T-cell (primary cell): ENCODE measurements around the gene PRKN. TPM values are rescaled to one million over a fixed set of nuclear protein-coding genes. Genes with fewer than 3 reads are reported as not detected.

Experiments used
- ATAC-seq, 4 experiments: fragments of 200-7000 bp in 3 of 4; fragments of 150-1000 bp in 1 of 4; cut with Tn5 transposase; replicated peaks in 1 of 4; 1 replicate in 3 of 4; 2 replicates in 1 of 4; pipeline ENCODE4 v1.10.0; 2021; ENCODE audit warnings: moderate library complexity in 3 of 4, mild to moderate bottlenecking in 2 of 4, moderate number of reproducible peaks in 1 of 4
- CTCF ChIA-PET, 2 donors: fragments of 300-600 bp; sonication (Branson Sonifier 250); formaldehyde crosslinking; loops; one replicate each; lab custom pipeline; 2022; ENCODE audit warnings: antibody characterized with exemption in 2 of 2; lab: Charles Lee
- POLR2A ChIA-PET, 2 donors: fragments of 300-600 bp; sonication (Branson Sonifier 250); formaldehyde crosslinking; loops; one replicate each; lab custom pipeline; 2022; ENCODE audit warnings: antibody characterized with exemption in 2 of 2; lab: Charles Lee
- DNase-seq, 35 experiments: peaks; one replicate each; pipeline versions ENCODE4 v3.0.0 to v3.0.0-alpha.2; 2013 to 2023
- H3K27ac ChIP-seq: one replicate; pipeline ENCODE4 v1.5.1; 2013; ENCODE audit warnings: low read length
- H3K27me3 ChIP-seq, 2 experiments: replicated peaks in 1 of 2; 1 replicate in 1 of 2; 2 replicates in 1 of 2; pipeline versions ENCODE4 v1.6.1 to v1.7.0; 2013; ENCODE audit warnings: low read length in 1 of 2, mixed read lengths in 1 of 2; ENCODE audit not compliant: control insufficient read depth in 2 of 2, insufficient read depth in 2 of 2; ENCODE audit errors: extremely low read depth in 1 of 2
- H3K36me3 ChIP-seq, 2 donors: 1 replicate in 1 of 2; 2 replicates in 1 of 2; pipeline versions ENCODE4 v1.6.1 to v1.7.0; 2013; ENCODE audit warnings: low read length in 1 of 2; ENCODE audit not compliant: control insufficient read depth in 2 of 2, insufficient read depth in 1 of 2; ENCODE audit errors: extremely low read depth in 1 of 2
- H3K4me1 ChIP-seq, 2 experiments: 1 replicate in 1 of 2; 2 replicates in 1 of 2; pipeline versions ENCODE4 v1.6.1 to v1.7.0; 2013; ENCODE audit warnings: low read length in 2 of 2, mixed read lengths in 1 of 2; ENCODE audit not compliant: insufficient read depth in 2 of 2, control insufficient read depth in 1 of 2; ENCODE audit errors: extremely low read depth in 1 of 2
- H3K4me3 ChIP-seq, 2 donors: 1 replicate in 1 of 2; 2 replicates in 1 of 2; pipeline versions ENCODE4 v1.5.1 to v1.7.0; 2013; ENCODE audit warnings: mild to moderate bottlenecking in 2 of 2, low read length in 1 of 2, moderate library complexity in 1 of 2; ENCODE audit not compliant: control insufficient read depth in 1 of 2; ENCODE audit errors: extremely low read depth in 1 of 2
- H3K9me3 ChIP-seq: 2 replicates; pipeline ENCODE4 v1.7.0; 2013
- H3K27ac Mint-ChIP-seq, 2 donors: one replicate each; pipeline ENCODE4 v1.8.0; 2020 to 2021; ENCODE audit warnings: mild to moderate bottlenecking in 2 of 2, mixed read lengths in 2 of 2
- H3K27me3 Mint-ChIP-seq, 2 donors: one replicate each; pipeline ENCODE4 v1.8.0; 2021 to 2022; ENCODE audit warnings: mixed read lengths in 2 of 2
- H3K36me3 Mint-ChIP-seq: one replicate; pipeline ENCODE4 v1.8.0; 2021; ENCODE audit warnings: mixed read lengths
- H3K4me1 Mint-ChIP-seq, 3 donors: one replicate each; pipeline ENCODE4 v1.8.0; 2020 to 2022; ENCODE audit warnings: mixed read lengths in 3 of 3, mild to moderate bottlenecking in 1 of 3
- H3K4me3 Mint-ChIP-seq, 3 donors: one replicate each; pipeline ENCODE4 v1.8.0; 2020 to 2022; ENCODE audit warnings: mild to moderate bottlenecking in 3 of 3, mixed read lengths in 3 of 3, moderate library complexity in 3 of 3
- H3K9me3 Mint-ChIP-seq, 3 donors: one replicate each; pipeline ENCODE4 v1.8.0; 2020 to 2022; ENCODE audit warnings: mixed read lengths in 3 of 3
- WGBS: methylation state at CpG from one replicate; pipeline ENCODE4 v1.1.5; 2013; ENCODE audit warnings: missing lambda C conversion rate; ENCODE audit not compliant: insufficient coverage; 5-methylcytosine and 5-hydroxymethylcytosine counted together
- total RNA-seq, 35 experiments: library from RNA in 6 of 35; stranded (reverse) in 6 of 35; fragments of 120-200 nt in 1 of 35; gene quantifications; one replicate each; pipeline versions ENCODE4 v1.2.1 to v1.2.4 and lab custom pipeline; 2013 to 2026

PRKN gene
- total RNA-seq, 5 donors from 2014 or later (not counting 1 experiment from before 2014, with no cell fraction given) = 3.4 to 7.7 (median 6.1) TPM

GRCh38 chr6:162670345-162670744, 57.2 kb downstream of the PRKN start:
- Mint-ChIP-seq H3K4me1 (no peaks in the 10 kb centered on the region), H3K27ac (no peak overlapping the region), H3K27me3 (no peaks in the 10 kb centered on the region), H3K9me3 (peaks cover 2 to 10% (median 7%) of the 10 kb centered on the region in 3 donors), H3K36me3 (peaks cover 15% of the 10 kb centered on the region), H3K4me3 (no peak overlapping the region)
- no peak overlapping the region for H3K27ac ChIP-seq
- WGBS = no CpG with 5 or more reads among the region's 3 CpGs
- H3K36me3 ChIP-seq = no peaks in the 10 kb centered on the region
- CTCF ChIA-PET = no interaction called here
- DNase-seq (no peak), ATAC-seq (no peak)
- H3K4me1 ChIP-seq = no peaks in the 10 kb centered on the region
- no peaks in the 10 kb centered on the region for H3K9me3 ChIP-seq
- no peak overlapping the region for H3K4me3 ChIP-seq
- POLR2A ChIA-PET = no interaction called here
- H3K27me3 ChIP-seq = no peaks in the 10 kb centered on the region

- H3K9me3 Mint-ChIP-seq = peaks cover 7 to 18% (median 11%) of the 10 kb centered on the region in 3 donors
Measured at GRCh38 chr6:162666246-162666645, 61.3 kb downstream of the PRKN start.

GRCh38 chr6:162653808-162654207, 73.8 kb downstream of the PRKN start:
- no CpG with 5 or more reads among the region's 2 CpGs for WGBS
- H3K4me1 Mint-ChIP-seq = peaks cover 0 to 4% (median 0%) of the 10 kb centered on the region in 3 donors
- H3K9me3 ChIP-seq = no peaks in the 10 kb centered on the region
- CTCF ChIA-PET = no interaction called here
- no peaks in the 10 kb centered on the region for H3K4me1 ChIP-seq
- H3K4me3 Mint-ChIP-seq = no peak overlapping the region
- peaks cover 0 to 6% (median 0%) of the 10 kb centered on the region in 3 donors for H3K9me3 Mint-ChIP-seq
- no peak for DNase-seq
- H3K36me3 Mint-ChIP-seq = no peaks in the 10 kb centered on the region
- ATAC-seq = no peak
- H3K4me3 ChIP-seq = no peak overlapping the region
- no peaks in the 10 kb centered on the region for H3K27me3 Mint-ChIP-seq
- H3K27ac Mint-ChIP-seq = no peak overlapping the region
- no peak overlapping the region for H3K27ac ChIP-seq
- POLR2A ChIA-PET = no interaction called here
- H3K36me3 ChIP-seq = no peaks in the 10 kb centered on the region
- no peaks in the 10 kb centered on the region for H3K27me3 ChIP-seq

More at GRCh38 chr6:162666246-162666645, 61.3 kb downstream of the PRKN start:
- ChIA-PET POLR2A (no interaction called here), CTCF (no interaction called here)
- Mint-ChIP-seq H3K4me1 (no peaks in the 10 kb centered on the region), H3K27me3 (no peaks in the 10 kb centered on the region), H3K36me3 (peaks cover 38% of the 10 kb centered on the region), H3K27ac (no peak overlapping the region), H3K4me3 (no peak overlapping the region)
- no peak for DNase-seq
- Histone ChIP-seq H3K9me3 (no peaks in the 10 kb centered on the region), H3K4me1 (no peaks in the 10 kb centered on the region), H3K4me3 (no peak overlapping the region), H3K27me3 (no peaks in the 10 kb centered on the region), H3K36me3 (no peaks in the 10 kb centered on the region), H3K27ac (no peak overlapping the region)
- no CpG with 5 or more reads among the region's 2 CpGs for WGBS
- no peak for ATAC-seq

- Histone ChIP-seq H3K36me3 (no peaks in the 10 kb centered on the region), H3K4me3 (no peak overlapping the region), H3K27me3 (no peaks in the 10 kb centered on the region), H3K4me1 (no peaks in the 10 kb centered on the region), H3K9me3 (no peaks in the 10 kb centered on the region), H3K27ac (no peak overlapping the region)
- Mint-ChIP-seq H3K9me3 (peaks cover 0 to 1% (median 0%) of the 10 kb centered on the region in 3 donors), H3K27me3 (no peaks in the 10 kb centered on the region), H3K27ac (no peak overlapping the region), H3K4me1 (peaks cover 0 to 4% (median 0%) of the 10 kb centered on the region in 3 donors), H3K36me3 (no peaks in the 10 kb centered on the region), H3K4me3 (no peak overlapping the region)
- ATAC-seq (no peak), DNase-seq (no peak)
- ChIA-PET CTCF (no interaction called here), POLR2A (no interaction called here)
- no CpG with 5 or more reads among the region's 3 CpGs for WGBS
Measured at GRCh38 chr6:162651505-162651904, 76.1 kb downstream of the PRKN start.

GRCh38 chr6:162649271-162649670, 78.3 kb downstream of the PRKN start:
- H3K27me3 ChIP-seq = no peaks in the 10 kb centered on the region
- no peak for DNase-seq
- ChIA-PET POLR2A (no interaction called here), CTCF (no interaction called here)
- ATAC-seq = no peak
- H3K27ac ChIP-seq = no peak overlapping the region
- Mint-ChIP-seq H3K4me1 (peaks cover 0 to 4% (median 0%) of the 10 kb centered on the region in 3 donors), H3K4me3 (no peak overlapping the region), H3K27me3 (no peaks in the 10 kb centered on the region), H3K9me3 (no peaks in the 10 kb centered on the region), H3K27ac (no peak overlapping the region), H3K36me3 (no peaks in the 10 kb centered on the region)
- no peak overlapping the region for H3K4me3 ChIP-seq
- no CpG with 5 or more reads among the region's 3 CpGs for WGBS
- no peaks in the 10 kb centered on the region for H3K36me3 ChIP-seq
- no peaks in the 10 kb centered on the region for H3K4me1 ChIP-seq
- H3K9me3 ChIP-seq = no peaks in the 10 kb centered on the region

- ATAC-seq (no peak), DNase-seq (no peak)
- Mint-ChIP-seq H3K27me3 (no peaks in the 10 kb centered on the region), H3K36me3 (no peaks in the 10 kb centered on the region), H3K9me3 (no peaks in the 10 kb centered on the region), H3K4me1 (no peaks in the 10 kb centered on the region), H3K4me3 (no peak overlapping the region), H3K27ac (no peak overlapping the region)
- ChIA-PET CTCF (no interaction called here), POLR2A (no interaction called here)
- H3K27ac ChIP-seq = no peak overlapping the region
- H3K4me3 ChIP-seq = no peak overlapping the region
- WGBS = 100% methylated on average over 1 of the region's 2 CpGs
- no peaks in the 10 kb centered on the region for H3K4me1 ChIP-seq
- H3K27me3 ChIP-seq = no peaks in the 10 kb centered on the region
- H3K36me3 ChIP-seq = no peaks in the 10 kb centered on the region
- H3K9me3 ChIP-seq = no peaks in the 10 kb centered on the region
Measured at GRCh38 chr6:162644153-162644552, 83.4 kb downstream of the PRKN start.

GRCh38 chr6:162640756-162641155, 86.8 kb downstream of the PRKN start:
- no CpG with 5 or more reads among the region's 1 CpG for WGBS
- Histone ChIP-seq H3K4me3 (no peak overlapping the region), H3K9me3 (no peaks in the 10 kb centered on the region), H3K27me3 (no peaks in the 10 kb centered on the region), H3K27ac (no peak overlapping the region), H3K4me1 (no peaks in the 10 kb centered on the region), H3K36me3 (no peaks in the 10 kb centered on the region)
- Mint-ChIP-seq H3K27ac (no peak overlapping the region), H3K4me1 (no peaks in the 10 kb centered on the region), H3K27me3 (no peaks in the 10 kb centered on the region), H3K36me3 (peaks cover 3% of the 10 kb centered on the region), H3K9me3 (no peaks in the 10 kb centered on the region), H3K4me3 (no peak overlapping the region)
- DNase-seq = no peak
- ATAC-seq = no peak
- POLR2A ChIA-PET = no interaction called here
- CTCF ChIA-PET = no interaction called here
